ENCODE data around the gene CEP162. TPM values are rescaled to one million over a fixed set of nuclear protein-coding genes. Genes with fewer than 3 reads are reported as not detected.
A peak's percentile ranks its signal among the peaks of the same experiment; 100 is the strongest.

CEP162 gene
- total and polyA plus RNA-seq, 2 of the 8 experiments (the other 6 are each of a cell fraction or from before 2014, with no cell fraction given), result 1.3 to 10.6 TPM

DNA sequence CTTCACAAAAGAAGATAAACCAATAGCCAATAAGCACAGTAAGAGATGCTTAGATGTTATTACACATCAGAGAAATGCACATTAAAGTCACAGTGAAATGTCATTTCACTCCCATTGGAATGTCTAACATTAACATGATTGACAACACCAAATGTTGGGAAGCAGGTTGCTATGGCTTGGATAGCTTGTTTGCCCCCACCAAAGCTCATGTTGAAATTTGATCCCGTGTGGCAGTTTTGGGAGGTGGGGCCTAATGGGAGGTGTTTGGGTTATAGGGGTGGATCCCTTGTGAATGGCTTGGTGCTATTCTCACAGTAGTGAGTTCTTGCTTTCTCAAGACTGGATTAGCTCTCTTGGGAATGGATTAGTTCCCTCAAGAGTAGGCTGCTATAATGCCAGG, 149.1 kb downstream of the CEP162 start:
- FAIRE-seq, result peak; percentile 97

More for the DNA sequence above, 149.1 kb downstream of the CEP162 start:
- H2BK15ac ChIP-seq (ENCODE audit: low read length), result no peak overlapping the region
- no peaks in the 10 kb centered on the region for H3K9me3 ChIP-seq (ENCODE audit: insufficient read depth in 2 of 2, low read depth in 1 of 2, low read length in 1 of 2)
- no peaks in the 10 kb centered on the region for H3K79me1 ChIP-seq (ENCODE audit: low read depth, low read length)
- no peak for TF ChIP-seq EZH2 (IDR thresholded peaks at IDR 0.05; ENCODE audit: low read depth, low read length, severe bottlenecking)
- no peak for TF ChIP-seq CREB1 (IDR thresholded peaks at IDR 0.05)
- no peak for TF ChIP-seq NRF1 (IDR thresholded peaks at IDR 0.05; ENCODE audit: low read depth, low read length)
- TF ChIP-seq RBBP5 (IDR thresholded peaks at IDR 0.05; ENCODE audit: borderline replicate concordance, low read depth, low read length), result no peak
- TF ChIP-seq TAF7 (optimal IDR thresholded peaks at IDR 0.05; ENCODE audit: borderline replicate concordance, low read depth, low read length), result no peak
- TF ChIP-seq SP4 (IDR thresholded peaks at IDR 0.05; ENCODE audit: low read length), result no peak
- TF ChIP-seq ASH2L (IDR thresholded peaks at IDR 0.05; ENCODE audit: low read length), result no peak
- no peak for TF ChIP-seq POLR2A (IDR thresholded peaks at IDR 0.05; ENCODE audit: control extremely low read depth in 1 of 2, low read depth in 2 of 2, low read length in 2 of 2)
- no peak for TF ChIP-seq RXRA (IDR thresholded peaks at IDR 0.05; ENCODE audit: insufficient read depth, low read depth, low read length)
- no peak for TF ChIP-seq SP1 (IDR thresholded peaks at IDR 0.05; ENCODE audit: low read depth, low read length)
- TF ChIP-seq CTBP2 (IDR thresholded peaks at IDR 0.05; ENCODE audit: borderline replicate concordance, insufficient read depth, insufficient read length, low read length), result no peak
- no peak for TF ChIP-seq SUZ12 (IDR thresholded peaks at IDR 0.05; ENCODE audit: low read length)
- no peak for TF ChIP-seq GTF2F1 (IDR thresholded peaks at IDR 0.05; ENCODE audit: borderline replicate concordance, low read depth, low read length)
- H2BK20ac ChIP-seq (ENCODE audit: low read length), result peak overlapping the region; percentile 24; the same call in 1 of the 2 replicates
- no peak overlapping the region for H2AFZ ChIP-seq (ENCODE audit: low read length)
- no peak overlapping the region for H3K56ac ChIP-seq (replicated peaks; ENCODE audit: insufficient read length, low read depth, low read length)
- H2BK120ac ChIP-seq (replicated peaks; ENCODE audit: low read depth, low read length), result no peak overlapping the region
- no peaks in the 10 kb centered on the region for H3K27me3 ChIP-seq (replicated peaks in 1 of 4; ENCODE audit: control insufficient read depth in 3 of 4, extremely low read depth in 1 of 4, insufficient read depth in 3 of 4, low read length in 3 of 4)
- no peak overlapping the region; the same call in 1 of the 2 replicates for H3K18ac ChIP-seq (ENCODE audit: extremely low read depth, low read length)
- H2BK5ac ChIP-seq (ENCODE audit: low read depth, low read length), result no peak overlapping the region
- no peak overlapping the region for H3K4me3 ChIP-seq (ENCODE audit: extremely low read depth in 1 of 4, insufficient read depth in 2 of 4, low read depth in 3 of 4, low read length in 4 of 4)
- H3K4me2 ChIP-seq (ENCODE audit: insufficient read depth in 1 of 2, low read depth in 2 of 2, low read length in 2 of 2), result 0 out of 4 replicates have a peak overlapping the region, but pooled peaks of 1 of the 2 experiments have one; percentile 3
- WGBS, 2 experiments (ENCODE audit: extremely low coverage in 1 of 2, insufficient coverage in 1 of 2, insufficient read length in 1 of 2, insufficient replicate concordance in 2 of 2, low coverage in 1 of 2, low lambda C conversion rate in 2 of 2, missing lambda C conversion rate in 1 of 2), result 59% methylated on average over 1 of the region's 1 CpG; no CpG with 5 or more reads in 1 of the 2 experiments
- H3K14ac ChIP-seq (ENCODE audit: insufficient read length), result no peak overlapping the region
- CTCF ChIA-PET (ENCODE audit: partially characterized antibody), result interaction anchor here (1.1 to 1.7 kb wide), 2 partner anchors 12 to 41 kb away, joined by 3 to 4 read pairs; no protein-coding TSS in a partner anchor
- no peak overlapping the region for H2AK5ac ChIP-seq (ENCODE audit: low read depth, low read length)
- H3K23ac ChIP-seq (ENCODE audit: insufficient read length), result no peak overlapping the region
- no peak overlapping the region for H3K27ac ChIP-seq (ENCODE audit: low read depth, low read length)
- H3K36me3 ChIP-seq (ENCODE audit: control insufficient read depth in 2 of 4, insufficient read depth in 4 of 4, low read length in 3 of 4), result no peaks in the 10 kb centered on the region
- H3K9ac ChIP-seq (replicated peaks in 1 of 4; ENCODE audit: extremely low read depth in 1 of 4, low read depth in 3 of 4, low read length in 3 of 4), result no peak overlapping the region
- no peak overlapping the region for H4K91ac ChIP-seq (replicated peaks; ENCODE audit: insufficient read length, low read length)
- H3K4me1 ChIP-seq (replicated peaks in 1 of 4; ENCODE audit: control insufficient read depth in 3 of 4, insufficient read depth in 4 of 4, low read length in 3 of 4), result peaks cover 0 to 5% (median 2%) of the 10 kb centered on the region in 4 experiments; a peak in 4 of 7 replicates
- peaks cover 3% of the 10 kb centered on the region; the same call in 1 of the 2 replicates for H3K23me2 ChIP-seq (ENCODE audit: low read depth, low read length)
- no peak for DNase-seq (ENCODE audit: low read depth in 1 of 2, low spot score in 2 of 2)
- no peak overlapping the region for H4K5ac ChIP-seq (ENCODE audit: insufficient read length, low read depth, low read length)
- H3K79me2 ChIP-seq (ENCODE audit: control insufficient read depth in 1 of 2, insufficient read depth in 2 of 2, low read length in 2 of 2), result no peaks in the 10 kb centered on the region
- no peak overlapping the region for H3K4ac ChIP-seq (replicated peaks; ENCODE audit: insufficient read length, low read depth, low read length)
- H4K8ac ChIP-seq (ENCODE audit: extremely low read depth, insufficient read depth, low read length), result no peak overlapping the region
- POLR2A ChIA-PET (ENCODE audit: partially characterized antibody), result no interaction called here
- no peaks in the 10 kb centered on the region for H4K20me1 ChIP-seq (replicated peaks in 1 of 2; ENCODE audit: control insufficient read depth in 1 of 2, insufficient read depth in 2 of 2, low read length in 2 of 2)
- no peak overlapping the region for H2BK12ac ChIP-seq (ENCODE audit: low read depth, low read length)

Data from H1 (cell line).